ENCODE results near the gene SFXN3. TPM values are rescaled to one million over a fixed set of nuclear protein-coding genes. Genes with fewer than 3 reads are reported as not detected.

SFXN3 gene
- total RNA-seq, 1 donor from 2014 or later, result 0.09 TPM

DNA sequence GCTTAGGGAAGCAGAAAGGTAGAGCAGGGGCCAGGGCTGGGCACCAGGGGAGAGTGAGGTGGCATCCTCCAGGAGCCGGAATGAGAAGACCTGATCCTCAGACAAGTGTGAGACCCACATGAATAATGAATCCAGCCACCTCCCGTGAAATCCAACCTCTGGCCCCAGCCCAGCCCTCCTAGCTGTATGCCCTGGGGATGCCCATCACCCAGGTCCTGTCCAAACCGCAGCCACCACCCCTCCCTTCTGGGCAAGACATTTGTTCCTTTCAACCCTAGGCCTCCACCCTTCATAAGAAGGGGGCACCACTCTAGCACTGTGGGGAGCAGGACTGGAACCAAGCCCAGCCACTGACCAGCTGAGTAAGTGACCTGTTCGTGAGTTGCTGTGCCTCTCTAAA, 9.8 kb upstream of the SFXN3 start:
- H3F3A ChIP-seq (ENCODE audit: low read depth), result peaks cover 8% of the 10 kb centered on the region
- no peaks in the 10 kb centered on the region for H3K36me3 ChIP-seq
- no peak overlapping the region for H3K27ac ChIP-seq
- H3K4me2 ChIP-seq, result no peak overlapping the region
- H3K9ac ChIP-seq, result no peak overlapping the region
- no peaks in the 10 kb centered on the region for H3K79me2 ChIP-seq (ENCODE audit: low read depth)
- no peak for DNase-seq (ENCODE audit: low spot score)
- H3K4me1 ChIP-seq, result peaks cover 9% of the 10 kb centered on the region
- H2AFZ ChIP-seq (replicated peaks), result no peak overlapping the region
- TF ChIP-seq EZH2phosphoT487 (IDR thresholded peaks at IDR 0.05) (no peak), EZH2 (IDR thresholded peaks at IDR 0.05) (no peak)
- TF ChIP-seq, protein P1, sequence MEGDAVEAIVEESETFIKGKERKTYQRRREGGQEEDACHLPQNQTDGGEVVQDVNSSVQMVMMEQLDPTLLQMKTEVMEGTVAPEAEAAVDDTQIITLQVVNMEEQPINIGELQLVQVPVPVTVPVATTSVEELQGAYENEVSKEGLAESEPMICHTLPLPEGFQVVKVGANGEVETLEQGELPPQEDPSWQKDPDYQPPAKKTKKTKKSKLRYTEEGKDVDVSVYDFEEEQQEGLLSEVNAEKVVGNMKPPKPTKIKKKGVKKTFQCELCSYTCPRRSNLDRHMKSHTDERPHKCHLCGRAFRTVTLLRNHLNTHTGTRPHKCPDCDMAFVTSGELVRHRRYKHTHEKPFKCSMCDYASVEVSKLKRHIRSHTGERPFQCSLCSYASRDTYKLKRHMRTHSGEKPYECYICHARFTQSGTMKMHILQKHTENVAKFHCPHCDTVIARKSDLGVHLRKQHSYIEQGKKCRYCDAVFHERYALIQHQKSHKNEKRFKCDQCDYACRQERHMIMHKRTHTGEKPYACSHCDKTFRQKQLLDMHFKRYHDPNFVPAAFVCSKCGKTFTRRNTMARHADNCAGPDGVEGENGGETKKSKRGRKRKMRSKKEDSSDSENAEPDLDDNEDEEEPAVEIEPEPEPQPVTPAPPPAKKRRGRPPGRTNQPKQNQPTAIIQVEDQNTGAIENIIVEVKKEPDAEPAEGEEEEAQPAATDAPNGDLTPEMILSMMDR (IDR thresholded peaks at IDR 0.05), result no peak
- H3K27me3 Mint-ChIP-seq (ENCODE audit: insufficient read depth, low read depth), result peaks cover 30% of the 10 kb centered on the region
- no peak overlapping the region for H3K27ac Mint-ChIP-seq
- H4K20me1 ChIP-seq (ENCODE audit: low read depth), result no peaks in the 10 kb centered on the region
- H3K9me3 Mint-ChIP-seq, result no peaks in the 10 kb centered on the region
- H3K4me3 Mint-ChIP-seq, result no peak overlapping the region
- no peak overlapping the region for H3K4me3 ChIP-seq
- H3K4me1 Mint-ChIP-seq, result peaks cover 15% of the 10 kb centered on the region
- H3K27me3 ChIP-seq, result peaks cover 52% of the 10 kb centered on the region
- no peaks in the 10 kb centered on the region for H3K9me3 ChIP-seq (ENCODE audit: low read depth)
- no peaks in the 10 kb centered on the region for H3K36me3 Mint-ChIP-seq

DNA sequence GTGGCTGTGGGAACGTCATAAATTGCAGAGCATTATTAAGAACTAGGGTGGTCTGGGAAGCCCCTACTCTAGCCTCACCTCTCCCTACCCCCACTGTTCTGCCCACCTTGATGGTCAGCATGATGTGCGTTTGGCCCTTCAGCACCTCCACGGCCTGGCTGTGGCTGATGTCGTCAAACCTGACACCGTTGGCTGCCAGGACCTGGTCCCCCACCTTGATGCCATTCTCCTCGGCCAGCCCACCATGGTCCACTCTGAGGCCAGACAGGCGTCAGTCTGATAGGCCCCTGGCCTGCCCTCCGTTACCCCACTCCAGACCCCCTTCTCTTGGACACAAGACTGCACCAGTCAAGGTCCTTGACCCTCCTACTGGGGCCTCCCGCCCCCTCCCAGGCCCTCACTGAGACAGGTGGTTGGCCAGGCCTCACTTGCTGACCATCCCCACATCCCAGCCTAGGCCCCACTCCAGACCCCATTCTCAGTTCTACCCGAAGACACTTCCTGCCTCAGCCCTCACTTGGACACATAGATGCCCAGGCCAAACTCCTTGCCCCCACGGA, 9.3 kb upstream of the SFXN3 start:
- H3K27me3 Mint-ChIP-seq (ENCODE audit: insufficient read depth, low read depth), result peaks cover 25% of the 10 kb centered on the region
- H3K4me1 Mint-ChIP-seq, result peaks cover 12% of the 10 kb centered on the region
- Histone ChIP-seq H3K9me3 (ENCODE audit: low read depth) (no peaks in the 10 kb centered on the region), H3F3A (ENCODE audit: low read depth) (peaks cover 8% of the 10 kb centered on the region), H4K20me1 (ENCODE audit: low read depth) (no peaks in the 10 kb centered on the region), H3K79me2 (ENCODE audit: low read depth) (no peaks in the 10 kb centered on the region), H2AFZ (replicated peaks) (no peak overlapping the region), H3K9ac (no peak overlapping the region), H3K4me2 (no peak overlapping the region), H3K27ac (no peak overlapping the region), H3K4me3 (no peak overlapping the region), H3K4me1 (peaks cover 11% of the 10 kb centered on the region), H3K36me3 (no peaks in the 10 kb centered on the region), H3K27me3 (peaks cover 46% of the 10 kb centered on the region)
- H3K4me3 Mint-ChIP-seq, result no peak overlapping the region
- H3K36me3 Mint-ChIP-seq, result no peaks in the 10 kb centered on the region
- H3K27ac Mint-ChIP-seq, result peak overlapping the region; percentile 57
- H3K9me3 Mint-ChIP-seq, result no peaks in the 10 kb centered on the region
- no peak for TF ChIP-seq EZH2 (IDR thresholded peaks at IDR 0.05)
- TF ChIP-seq, protein P1 (IDR thresholded peaks at IDR 0.05), result no peak
- no peak for TF ChIP-seq EZH2phosphoT487 (IDR thresholded peaks at IDR 0.05)
- no peak for DNase-seq (ENCODE audit: low spot score)

DNA sequence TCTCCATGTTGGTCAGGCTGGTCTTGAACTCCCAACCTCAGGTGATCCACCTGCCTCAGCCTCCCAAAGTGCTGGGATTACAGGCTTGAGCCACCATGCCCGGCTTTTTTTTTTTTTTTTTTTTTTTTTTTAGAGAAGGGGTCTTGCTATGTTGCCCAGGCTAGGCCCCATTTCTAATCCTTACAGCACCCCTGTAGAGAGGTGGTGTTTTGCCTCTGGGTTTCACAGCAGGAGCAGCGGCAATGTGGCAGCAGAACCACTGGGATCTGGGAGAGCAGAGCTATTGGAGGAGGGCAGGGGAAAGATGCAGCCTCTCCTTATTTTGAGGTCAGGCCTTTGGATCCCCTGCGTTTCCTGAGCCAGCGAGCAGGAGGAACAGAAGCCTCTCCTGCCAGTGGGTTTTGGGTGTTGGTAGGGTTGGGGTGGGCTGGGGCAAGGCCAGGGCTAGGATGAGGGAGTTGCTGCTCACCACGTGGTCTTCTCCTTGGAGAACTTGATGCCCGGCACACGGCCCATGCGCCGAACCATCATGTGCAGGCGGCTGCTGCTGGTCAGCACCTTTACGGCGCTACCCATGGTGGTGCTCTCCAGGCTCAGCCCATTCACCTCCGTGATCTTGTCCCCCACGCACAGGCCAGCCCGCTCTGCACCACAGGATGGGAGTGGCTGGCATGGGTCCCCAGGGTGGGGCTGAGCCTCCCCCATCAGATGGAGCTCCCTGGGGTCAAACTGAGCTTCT, 7.9 kb upstream of the SFXN3 start:
- Histone ChIP-seq H3K9ac (no peak overlapping the region), H3K79me2 (ENCODE audit: low read depth) (no peaks in the 10 kb centered on the region), H3K4me3 (no peak overlapping the region), H4K20me1 (ENCODE audit: low read depth) (no peaks in the 10 kb centered on the region), H2AFZ (replicated peaks) (no peak overlapping the region), H3K9me3 (ENCODE audit: low read depth) (no peaks in the 10 kb centered on the region), H3K27me3 (peaks cover 33% of the 10 kb centered on the region), H3K4me1 (peaks cover 14% of the 10 kb centered on the region), H3F3A (ENCODE audit: low read depth) (peaks cover 5% of the 10 kb centered on the region), H3K36me3 (no peaks in the 10 kb centered on the region), H3K27ac (no peak overlapping the region), H3K4me2 (no peak overlapping the region)
- no peak for DNase-seq (ENCODE audit: low spot score)
- no peak overlapping the region for H3K4me3 Mint-ChIP-seq
- H3K4me1 Mint-ChIP-seq, result peaks cover 21% of the 10 kb centered on the region
- H3K27ac Mint-ChIP-seq, result no peak overlapping the region
- TF ChIP-seq EZH2 (IDR thresholded peaks at IDR 0.05), result no peak
- TF ChIP-seq, protein P1 (IDR thresholded peaks at IDR 0.05), result no peak
- no peak for TF ChIP-seq EZH2phosphoT487 (IDR thresholded peaks at IDR 0.05)
- no peaks in the 10 kb centered on the region for H3K9me3 Mint-ChIP-seq
- no peaks in the 10 kb centered on the region for H3K36me3 Mint-ChIP-seq
- H3K27me3 Mint-ChIP-seq (ENCODE audit: insufficient read depth, low read depth), result peaks cover 19% of the 10 kb centered on the region
